Ovary (tissue), 9 donors: ENCODE measurements around the gene COX4I2. TPM values are rescaled to one million over a fixed set of nuclear protein-coding genes. Genes with fewer than 3 reads are reported as not detected.
"Not testable (repeated sequence)": the region's sequence is repeated elsewhere in the genome, so short reads cannot be mapped to it uniquely, and the experiment has no call there.

Experiments used
- DNase-seq, 5 donors: peaks; one replicate each; pipeline ENCODE4 v3.0.0-alpha.2; 2019 to 2020
- H3K27ac ChIP-seq, 2 donors: fragments of 200-600 bp; one replicate each; pipeline versions ENCODE4 v1.5.1 to v1.8.0; 2019 to 2022
- H3K27me3 ChIP-seq: fragments of 200-600 bp; one replicate; pipeline ENCODE4 v1.8.0; 2022
- H3K36me3 ChIP-seq: fragments of 200-600 bp; sonication (generic); one replicate; pipeline ENCODE4 v1.5.1; 2019
- H3K4me1 ChIP-seq: one replicate; pipeline ENCODE4 v1.8.1; 2013; ENCODE audit warnings: mild to moderate bottlenecking, moderate library complexity; ENCODE audit not compliant: insufficient read depth
- H3K4me3 ChIP-seq: fragments of 200-600 bp; sonication (generic); one replicate; pipeline ENCODE4 v1.5.1; 2017
- H3K9me3 ChIP-seq, 2 donors: fragments of 200-600 bp in 1 of 2; sonication (generic) in 1 of 2; one replicate each; pipeline versions ENCODE4 v1.5.1 to v1.8.1; 2013 to 2019; ENCODE audit warnings: mild to moderate bottlenecking in 1 of 2, moderate library complexity in 1 of 2
- EP300 ChIP-seq: sonication (generic); formaldehyde crosslinking; IDR thresholded peaks from one replicate; pipeline ENCODE4 v1.6.1; 2017; ENCODE audit warnings: antibody characterized with exemption
- POLR2A ChIP-seq: fragments of 450-650 bp; IDR thresholded peaks from one replicate; pipeline ENCODE4 v1.6.1; 2017; ENCODE audit warnings: antibody characterized with exemption, mild to moderate bottlenecking, moderate library complexity
- WGBS, 3 donors: extraction: QIAGEN DNeasy Blood & Tissue Kit in 1 of 3; methylation state at CpG; one replicate each; pipeline versions ENCODE4 v1.1.5 to v1.1.7; 2013 to 2017; 5-methylcytosine and 5-hydroxymethylcytosine counted together
- intact Hi-C, 4 donors: fragments of 100-400 bp; cut with DNase I; formaldehyde crosslinking; loops; one replicate each; pipeline versions ENCODE4 v1.11.0 to v1.15.1; 2022 to 2023
- polyA plus RNA-seq, 2 donors: library from polyadenylated mRNA; stranded (reverse); fragments of 200-250 nt in 1 of 2; fragments of 350-450 nt in 1 of 2; fragmentation: Illumina TruSeq in 1 of 2; extraction: RNeasy Lipid Tissue Mini Kit (QIAGEN cat#74804) in 1 of 2; gene quantifications; one replicate each; pipeline ENCODE4 v1.2.3, GENCODE V29; 2013 to 2014
- total RNA-seq, 7 donors: library from RNA; depleted of rRNA in 2 of 7; stranded (reverse); fragments of >200 nt in 2 of 7; fragmentation: NEBNext Ultra II Directional in 3 of 7; extraction: Animal tissue kit (Norgen Biotek cat#: 25700) in 3 of 7; gene quantifications; one replicate each; pipeline versions ENCODE4 v1.1.0 to v1.2.4, GENCODE V29; 2016 to 2023
- TF ChIP-seq, protein P1 (sequence below), 3 donors: fragments of 450-650 bp in 2 of 3; fragments of 200-600 bp in 1 of 3; IDR thresholded peaks; one replicate each; pipeline versions ENCODE4 v1.5.1 to v1.8.0; 2016 to 2022; ENCODE audit warnings: antibody characterized with exemption in 3 of 3, mild to moderate bottlenecking in 1 of 3
- donor health status: DM: no; HTN: no; CAD: no; lungs with moderate emphysema.
- donor health status: DM: no; HTN: no; CAD: no.
- donor health status: Bipolar disorder and iron deficiency.
- donor health status: DM: yes; HTN: yes; CAD: no.
- donor health status: DM: no; HTN: no; CAD: no.
- donor health status: DM: yes; HTN: yes; CAD: no.

Gene COX4I2
- total and polyA plus RNA-seq, 9 donors = 1.1 to 6.6 (median 2.4) TPM; not detected in 1

GRCh38 chr20:31643522-31643921, 5.8 kb downstream of the COX4I2 start:
- WGBS, 3 donors = 75 to 80% (median 79%) methylated on average over 4 of the region's 4 CpGs
- TF ChIP-seq POLR2A (no peak), EP300 (no peak)
- TF ChIP-seq, protein P1, sequence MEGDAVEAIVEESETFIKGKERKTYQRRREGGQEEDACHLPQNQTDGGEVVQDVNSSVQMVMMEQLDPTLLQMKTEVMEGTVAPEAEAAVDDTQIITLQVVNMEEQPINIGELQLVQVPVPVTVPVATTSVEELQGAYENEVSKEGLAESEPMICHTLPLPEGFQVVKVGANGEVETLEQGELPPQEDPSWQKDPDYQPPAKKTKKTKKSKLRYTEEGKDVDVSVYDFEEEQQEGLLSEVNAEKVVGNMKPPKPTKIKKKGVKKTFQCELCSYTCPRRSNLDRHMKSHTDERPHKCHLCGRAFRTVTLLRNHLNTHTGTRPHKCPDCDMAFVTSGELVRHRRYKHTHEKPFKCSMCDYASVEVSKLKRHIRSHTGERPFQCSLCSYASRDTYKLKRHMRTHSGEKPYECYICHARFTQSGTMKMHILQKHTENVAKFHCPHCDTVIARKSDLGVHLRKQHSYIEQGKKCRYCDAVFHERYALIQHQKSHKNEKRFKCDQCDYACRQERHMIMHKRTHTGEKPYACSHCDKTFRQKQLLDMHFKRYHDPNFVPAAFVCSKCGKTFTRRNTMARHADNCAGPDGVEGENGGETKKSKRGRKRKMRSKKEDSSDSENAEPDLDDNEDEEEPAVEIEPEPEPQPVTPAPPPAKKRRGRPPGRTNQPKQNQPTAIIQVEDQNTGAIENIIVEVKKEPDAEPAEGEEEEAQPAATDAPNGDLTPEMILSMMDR (IDR thresholded peaks at IDR 0.05) = no peak
- H3K27ac ChIP-seq = no peak overlapping the region
- DNase-seq = no peak
- H3K4me1 ChIP-seq = no peaks in the 10 kb centered on the region
- H3K9me3 ChIP-seq = no peaks in the 10 kb centered on the region
- intact Hi-C loops = no loop called here
- no peaks in the 10 kb centered on the region for H3K36me3 ChIP-seq
- no peak overlapping the region for H3K4me3 ChIP-seq
- no peaks in the 10 kb centered on the region for H3K27me3 ChIP-seq

- Histone ChIP-seq H3K36me3 (no peaks in the 10 kb centered on the region), H3K27ac (no peak overlapping the region), H3K4me1 (no peaks in the 10 kb centered on the region), H3K27me3 (no peaks in the 10 kb centered on the region), H3K9me3 (no peaks in the 10 kb centered on the region), H3K4me3 (no peak overlapping the region)
- no peak for DNase-seq
- intact Hi-C loops = no loop called here
- 57 to 64% (median 59%) methylated on average over 8 of the region's 8 CpGs for whole genome bisulfite sequencing, 3 donors
- TF ChIP-seq, protein P1 (IDR thresholded peaks at IDR 0.05) = no peak
- TF ChIP-seq POLR2A (no peak), EP300 (no peak)
Observed at GRCh38 chr20:31644701-31645100, 7.0 kb downstream of the COX4I2 start.

DNA sequence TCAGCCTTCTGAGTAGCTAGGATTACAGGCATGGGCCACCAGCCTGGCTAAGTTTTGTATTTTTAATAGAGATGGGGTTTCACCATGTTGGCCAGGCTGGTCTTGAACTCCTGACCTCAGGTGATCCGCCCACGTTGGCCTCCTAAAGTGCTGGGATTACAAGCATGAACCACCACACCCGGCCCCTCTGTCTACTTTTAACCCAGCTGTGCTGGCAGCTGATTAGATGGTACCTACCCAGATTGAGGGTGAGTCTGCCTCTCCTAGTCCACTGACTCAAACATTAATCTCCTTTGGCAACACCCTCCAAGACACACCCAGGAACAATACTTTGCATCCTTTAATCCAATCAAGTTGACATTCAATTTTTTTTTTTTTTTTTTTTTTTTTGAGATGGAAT, 10.4 kb downstream of the COX4I2 start:
- H3K9me3 ChIP-seq, H3K27ac ChIP-seq, H3K27me3 ChIP-seq, H3K36me3 ChIP-seq, intact Hi-C loops, H3K4me3 ChIP-seq, H3K4me1 ChIP-seq, DNase-seq: not testable (repeated sequence)
- WGBS, 3 donors = 69 to 76% (median 73%) methylated on average over 3 of the region's 3 CpGs

DNA sequence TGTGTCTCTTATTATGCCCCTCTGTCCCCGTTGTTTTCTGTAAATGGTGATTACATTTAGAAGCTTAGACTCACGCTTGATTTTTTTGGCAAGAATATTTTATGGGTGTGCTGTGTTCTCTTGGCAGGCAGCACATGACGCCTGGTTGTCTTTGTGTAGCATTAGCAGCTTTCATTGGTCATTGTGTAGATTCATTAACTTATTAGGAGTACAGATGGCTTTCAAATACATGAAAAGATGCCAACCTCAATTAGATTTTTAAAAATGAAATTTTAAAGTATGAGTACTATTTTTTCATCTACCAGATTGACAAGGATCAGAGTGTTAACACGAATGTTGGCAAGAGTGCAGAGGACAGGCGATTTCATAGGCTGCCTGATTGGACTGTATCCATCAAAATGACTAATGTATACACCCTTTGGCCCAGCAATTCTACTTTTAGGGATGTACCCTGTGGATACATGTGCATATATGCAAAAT, 15.2 kb downstream of the COX4I2 start:
- H3K27me3 ChIP-seq = no peaks in the 10 kb centered on the region
- H3K4me3 ChIP-seq = no peak overlapping the region
- H3K27ac ChIP-seq = no peak overlapping the region
- WGBS, 3 donors = 8 to 14% (median 10%) methylated on average over 5 of the region's 5 CpGs
- DNase-seq = no peak
- no peaks in the 10 kb centered on the region for H3K4me1 ChIP-seq
- no peak for TF ChIP-seq EP300
- TF ChIP-seq POLR2A = no peak
- no peaks in the 10 kb centered on the region for H3K9me3 ChIP-seq
- H3K36me3 ChIP-seq = no peaks in the 10 kb centered on the region
- intact Hi-C loops = no loop called here

- no peaks in the 10 kb centered on the region for H3K36me3 ChIP-seq
- no peaks in the 10 kb centered on the region for H3K9me3 ChIP-seq
- TF ChIP-seq EP300 = no peak
- TF ChIP-seq, protein P1 (IDR thresholded peaks at IDR 0.05) = no peak
- no peak for TF ChIP-seq POLR2A
- no peak overlapping the region for H3K27ac ChIP-seq
- WGBS, 3 donors = 15 to 24% (median 16%) methylated on average over 5 of the region's 5 CpGs
- intact Hi-C loops = no loop called here
- H3K27me3 ChIP-seq = no peaks in the 10 kb centered on the region
- H3K4me3 ChIP-seq = no peak overlapping the region
- DNase-seq = no peak
- no peaks in the 10 kb centered on the region for H3K4me1 ChIP-seq
Observed at GRCh38 chr20:31653561-31653960, 15.8 kb downstream of the COX4I2 start.
